ENCODE results near the gene LIN54.
"Not testable (repeated sequence)": the region's sequence is repeated elsewhere in the genome, so short reads cannot be mapped to it uniquely, and the experiment has no call there.

DNA sequence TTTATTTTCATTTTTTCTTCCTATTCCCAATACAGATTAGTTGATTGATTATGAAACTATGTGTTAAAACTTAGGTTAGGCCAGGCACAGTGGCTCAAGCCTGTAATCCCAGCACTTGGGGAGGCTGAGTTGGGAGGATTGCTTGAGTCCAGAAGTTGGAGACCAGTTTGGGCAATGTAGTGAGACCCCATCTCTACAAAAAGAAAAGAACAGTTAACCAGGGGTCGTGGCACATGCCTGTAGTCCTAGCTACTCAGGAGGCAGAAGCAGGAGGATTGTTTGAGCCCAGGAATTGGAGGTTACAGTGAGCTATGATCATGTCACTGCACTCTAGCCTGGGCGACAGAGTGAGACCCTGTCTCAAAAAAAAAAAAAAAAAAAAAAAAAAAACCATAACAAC is 32.5 kb upstream of the LIN54 start:
- TF ChIP-seq POLR2A, POLR2AphosphoS5 (IDR thresholded peaks at IDR 0.05): not testable (repeated sequence)
- TF ChIP-seq, protein P1, sequence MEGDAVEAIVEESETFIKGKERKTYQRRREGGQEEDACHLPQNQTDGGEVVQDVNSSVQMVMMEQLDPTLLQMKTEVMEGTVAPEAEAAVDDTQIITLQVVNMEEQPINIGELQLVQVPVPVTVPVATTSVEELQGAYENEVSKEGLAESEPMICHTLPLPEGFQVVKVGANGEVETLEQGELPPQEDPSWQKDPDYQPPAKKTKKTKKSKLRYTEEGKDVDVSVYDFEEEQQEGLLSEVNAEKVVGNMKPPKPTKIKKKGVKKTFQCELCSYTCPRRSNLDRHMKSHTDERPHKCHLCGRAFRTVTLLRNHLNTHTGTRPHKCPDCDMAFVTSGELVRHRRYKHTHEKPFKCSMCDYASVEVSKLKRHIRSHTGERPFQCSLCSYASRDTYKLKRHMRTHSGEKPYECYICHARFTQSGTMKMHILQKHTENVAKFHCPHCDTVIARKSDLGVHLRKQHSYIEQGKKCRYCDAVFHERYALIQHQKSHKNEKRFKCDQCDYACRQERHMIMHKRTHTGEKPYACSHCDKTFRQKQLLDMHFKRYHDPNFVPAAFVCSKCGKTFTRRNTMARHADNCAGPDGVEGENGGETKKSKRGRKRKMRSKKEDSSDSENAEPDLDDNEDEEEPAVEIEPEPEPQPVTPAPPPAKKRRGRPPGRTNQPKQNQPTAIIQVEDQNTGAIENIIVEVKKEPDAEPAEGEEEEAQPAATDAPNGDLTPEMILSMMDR (IDR thresholded peaks at IDR 0.05), result not testable (repeated sequence)
